AG04450 (cell line): ENCODE results near the gene RABGAP1. TPM values are rescaled to one million over a fixed set of nuclear protein-coding genes. Genes with fewer than 3 reads are reported as not detected.

Experiments used
- CTCF ChIA-PET: fragments of 300-600, 350-600 bp; formaldehyde crosslinking; extraction: SDS; loops from one replicate; lab custom pipeline; 2022; ENCODE audit warnings: antibody characterized with exemption, inconsistent platforms; lab: Charles Lee
- POLR2A ChIA-PET: fragments of 350-600 bp; formaldehyde crosslinking; extraction: SDS; loops from one replicate; lab custom pipeline; 2021; ENCODE audit warnings: antibody characterized with exemption, inconsistent platforms; lab: Yijun Ruan, JAX
- DNase-seq: peaks from one replicate; pipeline ENCODE4 v3.0.0-alpha.2; 2011; ENCODE audit warnings: low read depth, low spot score
- H3K27ac ChIP-seq: one replicate; pipeline ENCODE4 v1.5.1; 2012; ENCODE audit warnings: low read depth, low read length, control low read depth
- H3K27me3 ChIP-seq: one replicate; pipeline ENCODE4 v1.6.0; 2012; ENCODE audit warnings: low read length; ENCODE audit not compliant: control insufficient read depth, insufficient read depth
- H3K4me3 ChIP-seq: 2 replicates; pipeline ENCODE4 v1.5.1; 2011; ENCODE audit warnings: mild to moderate bottlenecking, low read depth, low read length, control low read depth
- H3K9me3 ChIP-seq: 2 replicates; pipeline ENCODE4 v1.5.1; 2012; ENCODE audit warnings: low read length; ENCODE audit not compliant: control insufficient read depth, insufficient read depth
- CTCF ChIP-seq: IDR thresholded peaks from 2 replicates; pipeline ENCODE4 v1.5.1; 2011; ENCODE audit warnings: low read depth, low read length, control low read depth, inconsistent platforms
- polyA plus RNA-seq: library from polyadenylated mRNA; depleted of rRNA; stranded (reverse); fragments of >200 nt; gene quantifications from 2 replicates; pipeline ENCODE4 v1.2.3, GENCODE V29; 2011

Gene RABGAP1
- polyA plus RNA-seq, 1 experiment: 69.4 TPM

GRCh38 chr9:123115146-123115913, 174.5 kb downstream of the RABGAP1 start:
- ChIA-PET CTCF (no interaction called here), POLR2A (no interaction called here)
- Histone ChIP-seq H3K4me3 (no peak overlapping the region), H3K27ac (no peak overlapping the region), H3K27me3 (no peaks in the 10 kb centered on the region), H3K9me3 (no peaks in the 10 kb centered on the region; the same call in 1 of the 2 replicates)
- no peak for TF ChIP-seq CTCF
- no peak for DNase-seq

- ChIA-PET POLR2A (no interaction called here), CTCF (no interaction called here)
- no peak for DNase-seq
- no peak overlapping the region for H3K4me3 ChIP-seq
- H3K27ac ChIP-seq: no peak overlapping the region
- no peaks in the 10 kb centered on the region for H3K27me3 ChIP-seq
- no peak for TF ChIP-seq CTCF
- H3K9me3 ChIP-seq: no peaks in the 10 kb centered on the region; the same call in 1 of the 2 replicates
Observed at GRCh38 chr9:123116036-123116435, 175.2 kb downstream of the RABGAP1 start.

- no peak for TF ChIP-seq CTCF
- no peak overlapping the region for H3K4me3 ChIP-seq
- DNase-seq: no peak
- no peaks in the 10 kb centered on the region for H3K27me3 ChIP-seq
- POLR2A ChIA-PET: no interaction called here
- CTCF ChIA-PET: no interaction called here
- no peaks in the 10 kb centered on the region for H3K9me3 ChIP-seq
- no peak overlapping the region for H3K27ac ChIP-seq
Observed at GRCh38 chr9:123119566-123119965, 178.7 kb downstream of the RABGAP1 start.

- Histone ChIP-seq H3K9me3 (no peaks in the 10 kb centered on the region), H3K27ac (no peak overlapping the region), H3K4me3 (no peak overlapping the region), H3K27me3 (no peaks in the 10 kb centered on the region)
- TF ChIP-seq CTCF: no peak
- no peak for DNase-seq
- POLR2A ChIA-PET: no interaction called here
- CTCF ChIA-PET: no interaction called here
Observed at GRCh38 chr9:123120131-123120530, 179.3 kb downstream of the RABGAP1 start.

GRCh38 chr9:123120953-123121352, 180.1 kb downstream of the RABGAP1 start:
- Histone ChIP-seq H3K27me3 (no peaks in the 10 kb centered on the region), H3K27ac (no peak overlapping the region), H3K9me3 (no peaks in the 10 kb centered on the region), H3K4me3 (no peak overlapping the region)
- POLR2A ChIA-PET: interaction anchor here (0.6 kb wide), 1 partner anchor 14 kb away, joined by 3 read pairs; no protein-coding TSS in a partner anchor
- no peak for DNase-seq
- CTCF ChIA-PET: no interaction called here
- TF ChIP-seq CTCF: no peak
